NCI-H1436 (cell line): ENCODE measurements around the gene TBX4.
"Not testable (repeated sequence)": the region's sequence is repeated elsewhere in the genome, so short reads cannot be mapped to it uniquely, and the experiment has no call there.

ENCODE experiments used
- DNase-seq: peaks from one replicate; lab custom pipeline; 2025; lab: John Stamatoyannopoulos, UW

TBX4 gene

DNA sequence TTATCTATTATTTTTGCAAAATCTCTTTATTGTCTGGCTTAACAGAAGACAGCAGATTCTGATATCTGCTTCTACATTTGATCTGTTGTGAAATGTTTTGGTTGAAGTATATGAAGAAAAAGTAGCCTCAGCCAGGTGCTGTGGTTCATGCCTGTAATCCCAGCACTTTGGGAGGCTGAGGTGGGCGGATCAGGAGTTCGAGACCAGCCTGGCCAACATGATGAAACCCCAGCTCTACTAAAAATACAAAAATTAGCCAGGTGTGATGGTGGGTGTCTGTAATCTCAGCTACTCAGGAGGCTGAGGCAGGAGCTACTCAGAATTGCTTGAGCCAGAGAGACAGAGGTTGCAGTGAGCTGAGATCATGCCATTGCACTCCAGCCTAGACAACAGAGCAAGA, 75.2 kb downstream of the TBX4 start:
- DNase-seq, result not testable (repeated sequence)

DNA sequence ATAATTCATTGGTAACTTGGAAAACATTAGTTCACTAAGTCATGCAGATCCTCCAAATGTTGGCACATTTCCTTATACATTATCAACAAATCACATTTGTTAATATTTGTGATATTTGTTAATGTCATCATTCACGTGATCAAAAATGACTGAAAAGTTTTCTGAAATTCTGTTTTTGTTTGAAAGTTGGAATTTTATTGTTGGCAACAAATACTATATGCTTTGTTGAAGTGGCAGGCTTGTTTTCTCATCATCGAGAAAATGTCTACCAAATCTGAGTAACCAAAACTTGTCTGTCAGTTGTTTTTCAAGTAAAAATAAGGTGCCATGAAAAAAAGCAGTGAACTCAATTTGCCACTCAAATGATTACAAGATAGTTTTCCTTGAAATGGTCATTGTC, 75.9 kb downstream of the TBX4 start:
- DNase-seq, result no peak

DNA sequence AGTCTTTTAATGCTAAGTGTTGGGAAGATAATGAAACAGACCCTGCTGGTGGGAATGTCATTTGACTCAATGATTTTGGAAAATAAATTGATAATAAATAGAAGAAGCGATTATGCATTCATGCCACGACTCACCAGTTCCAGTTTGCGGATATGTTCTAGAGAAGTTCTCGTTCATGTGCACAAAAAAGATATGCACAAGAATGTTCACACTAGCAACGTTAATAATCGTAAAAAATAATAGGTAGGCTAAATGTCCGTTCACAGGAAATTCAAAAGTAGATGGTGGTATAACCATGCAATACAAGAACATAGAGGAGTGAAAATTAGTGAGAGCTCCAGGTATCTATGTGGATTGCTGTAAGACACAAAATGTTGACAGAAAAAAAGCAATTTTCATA, 79.0 kb downstream of the TBX4 start:
- no peak for DNase-seq

DNA sequence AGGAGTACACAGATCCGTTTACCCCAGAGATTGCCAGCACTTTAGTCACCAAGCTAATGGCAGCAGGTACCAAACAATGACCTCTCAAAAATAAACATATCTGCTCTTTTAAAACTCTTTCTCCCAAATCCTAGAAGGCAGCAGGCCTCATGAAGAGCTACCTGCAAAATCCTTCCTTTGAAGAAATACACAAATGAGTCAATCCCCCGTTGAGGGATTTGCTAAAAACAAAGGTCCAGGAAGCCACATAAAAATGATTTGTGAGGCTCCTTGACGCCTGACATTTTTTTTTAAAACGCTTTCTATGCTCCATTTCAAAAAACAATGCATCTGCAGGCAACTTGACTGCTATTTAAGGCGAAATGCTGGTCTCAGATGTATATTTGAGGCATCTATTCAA, 80.6 kb downstream of the TBX4 start:
- DNase-seq, result peak; percentile 13

DNA sequence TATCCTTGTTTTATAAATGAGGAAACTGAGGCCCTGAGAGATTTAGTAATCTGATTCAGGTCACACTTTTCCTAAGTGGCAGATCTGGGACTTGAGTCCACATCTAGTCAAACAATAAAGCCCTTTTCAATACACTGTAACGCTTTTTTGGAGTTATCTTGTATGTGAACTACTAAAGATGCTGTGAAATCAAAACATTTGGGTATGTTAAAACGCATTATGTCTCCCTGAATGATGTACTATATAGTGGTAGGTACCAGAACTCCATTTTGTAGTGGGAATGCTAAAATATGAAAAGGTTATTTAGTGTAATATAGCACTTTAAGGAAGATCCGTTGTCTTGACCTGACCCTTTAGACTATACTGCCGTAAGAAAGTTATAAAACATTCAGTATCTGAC, 81.6 kb downstream of the TBX4 start:
- no peak for DNase-seq

DNA sequence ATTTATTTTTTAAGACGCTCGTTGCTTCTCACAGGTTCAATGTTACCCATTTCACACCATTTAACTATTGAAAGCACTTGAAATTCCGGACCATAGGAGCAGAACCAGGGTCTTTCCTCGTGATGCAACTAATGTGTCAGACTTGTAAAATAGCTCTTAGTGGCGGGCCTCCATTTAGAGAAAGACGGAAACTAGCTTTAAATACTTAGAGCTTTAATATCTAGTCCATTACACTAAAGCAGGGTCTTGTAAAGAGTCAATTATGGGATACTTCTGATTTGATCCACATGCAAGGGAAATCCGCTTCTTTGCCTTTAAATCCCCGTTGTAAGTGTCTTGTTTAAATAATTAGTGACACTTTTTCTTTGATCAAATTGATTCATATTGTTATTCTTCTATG, 82.2 kb downstream of the TBX4 start:
- DNase-seq, result no peak
